ENCODE measurements around the gene PDZRN3.

Gene PDZRN3

DNA sequence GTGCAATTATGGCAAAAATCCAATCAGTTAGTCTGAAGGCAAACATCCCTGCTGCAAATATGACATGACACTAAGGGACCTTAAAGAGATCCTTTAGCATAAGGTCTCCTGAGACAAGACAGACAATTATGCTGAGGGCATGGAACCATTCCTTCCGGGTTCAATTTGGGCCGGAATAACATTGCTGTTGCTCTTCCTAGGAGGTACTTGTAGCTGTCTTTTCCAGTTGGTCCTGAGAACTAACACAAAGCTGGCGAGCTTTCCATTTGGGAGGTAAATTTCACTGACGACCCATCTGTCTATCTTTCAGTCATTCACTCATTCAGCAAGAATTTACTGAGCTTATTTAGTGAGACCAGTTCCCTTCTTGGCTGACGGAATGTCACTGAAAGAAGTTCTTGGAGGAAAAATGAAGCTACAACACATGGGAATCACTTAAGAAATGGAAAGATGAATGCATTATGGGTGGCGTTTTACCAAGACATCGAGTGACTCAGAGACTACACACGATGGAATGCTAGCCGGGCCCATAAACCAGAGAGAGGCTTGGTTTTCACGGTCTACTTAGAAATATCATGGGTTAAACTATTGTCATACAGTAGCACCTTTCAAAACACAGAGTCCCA, 215.5 kb downstream of the PDZRN3 start:
- DNase-seq: no peak

DNA sequence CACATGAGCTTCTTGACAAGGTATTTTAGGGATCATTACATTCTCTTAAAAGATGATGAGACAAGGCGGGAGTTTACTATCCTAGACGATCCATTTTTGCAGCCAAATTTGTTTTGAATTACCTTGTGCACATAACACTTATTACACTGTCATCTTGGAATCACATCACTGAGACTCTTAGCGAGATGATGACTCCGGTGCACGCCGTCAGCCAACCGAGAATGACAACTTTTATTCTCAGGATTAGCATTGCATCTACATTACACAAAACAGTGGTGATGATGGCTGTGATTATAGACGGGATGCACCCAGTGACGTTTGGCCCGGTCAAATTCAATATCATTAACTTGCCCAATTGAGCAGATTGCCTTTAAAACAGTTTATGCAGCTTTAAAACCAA, 216.1 kb downstream of the PDZRN3 start:
- DNase-seq: no peak

DNA sequence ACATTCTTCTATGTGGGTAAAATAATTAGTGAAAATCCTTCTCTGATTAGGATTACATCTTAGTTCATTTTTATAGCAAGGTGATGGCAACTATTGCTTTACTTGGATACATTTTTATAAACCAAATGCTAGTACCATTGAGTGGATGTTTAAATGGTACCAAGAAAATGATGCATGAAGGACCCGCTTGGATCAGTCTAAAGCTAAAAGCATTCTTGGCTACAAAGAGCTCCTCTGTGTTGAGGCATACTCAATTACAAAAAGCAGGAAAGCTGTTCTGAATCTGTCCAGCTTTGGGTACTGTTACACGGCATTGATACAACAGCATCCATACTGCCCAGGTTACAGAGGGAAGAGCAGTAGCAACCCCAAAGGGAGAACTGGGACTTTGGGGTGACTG, 217.2 kb downstream of the PDZRN3 start:
- DNase-seq: no peak

DNA sequence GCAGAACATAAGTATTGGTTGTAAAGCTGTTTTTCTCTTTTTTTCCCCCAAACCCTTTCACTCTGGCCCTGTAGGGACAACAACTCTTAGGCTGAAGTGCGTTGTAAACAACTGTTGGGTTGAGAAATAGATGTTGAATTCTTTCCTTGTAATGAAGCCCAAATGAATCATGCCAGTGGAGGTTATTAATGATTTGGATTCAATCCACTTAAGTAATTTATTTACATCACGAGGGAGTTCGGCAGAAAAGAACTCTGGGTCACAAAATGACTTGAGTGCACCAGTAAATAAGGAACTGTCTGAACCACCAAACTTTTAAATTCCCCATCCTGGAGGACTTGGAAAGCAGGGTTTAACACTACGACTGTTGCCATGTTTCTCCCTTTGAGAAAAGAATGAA, 218.9 kb downstream of the PDZRN3 start:
- DNase-seq: no peak

DNA sequence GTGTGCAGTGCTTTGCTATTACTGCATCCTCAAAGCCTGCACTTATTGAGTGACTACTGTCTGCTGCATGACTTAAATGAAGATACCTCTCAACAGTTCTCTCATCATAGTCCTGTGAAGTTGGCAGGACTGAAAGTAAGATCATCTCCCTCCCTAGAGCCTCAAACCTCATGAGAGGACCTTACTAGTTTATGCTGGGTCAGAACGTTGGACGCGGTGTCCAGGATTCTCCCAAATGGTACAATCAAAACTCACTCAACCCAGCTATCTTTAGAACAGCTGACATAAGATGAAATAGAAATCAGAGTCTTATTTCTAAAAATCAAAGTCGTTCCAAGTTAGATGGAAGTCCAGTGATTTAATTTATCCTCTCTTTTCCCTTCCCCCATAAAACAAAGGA, 219.7 kb downstream of the PDZRN3 start:
- DNase-seq: no peak

DNA sequence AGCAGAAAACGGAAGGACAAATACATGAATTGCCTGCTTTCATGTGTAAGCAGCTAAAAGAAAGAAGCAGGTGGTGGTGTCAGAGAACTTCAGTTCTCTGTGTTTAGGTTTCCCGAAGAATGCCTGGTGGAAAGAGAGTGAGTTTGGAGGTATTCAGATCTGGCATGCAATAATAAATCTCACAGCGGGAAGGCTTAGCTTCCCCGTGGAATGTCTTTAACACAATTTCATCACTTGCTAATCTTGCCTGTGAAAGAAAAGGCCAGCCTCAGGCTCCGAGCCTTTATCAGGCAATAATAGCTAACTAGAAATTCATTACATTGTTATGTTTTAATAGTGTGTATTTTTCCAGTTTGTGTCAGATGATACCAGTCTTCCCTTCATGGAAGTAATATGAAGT, 220.3 kb downstream of the PDZRN3 start:
- DNase-seq: no peak

DNA sequence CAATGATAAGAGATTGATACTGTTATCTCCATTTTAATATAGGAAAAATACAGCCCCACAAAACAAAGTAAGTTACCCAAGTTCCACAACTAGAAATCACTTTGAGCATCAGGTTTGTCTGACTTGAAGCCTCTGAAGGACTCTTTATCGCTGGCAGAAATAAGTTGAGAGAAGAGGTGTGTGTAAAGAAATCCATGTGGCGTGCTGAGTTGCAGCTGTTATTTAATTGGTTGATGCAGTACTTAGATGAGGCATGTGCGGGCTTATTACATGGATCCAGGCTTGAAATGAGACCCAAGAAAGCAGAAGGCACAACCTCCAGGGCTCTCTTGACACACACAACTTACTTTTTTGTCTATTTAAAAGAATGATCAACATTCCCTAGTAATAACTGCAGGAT, 221.3 kb downstream of the PDZRN3 start:
- no peak for DNase-seq

DNA sequence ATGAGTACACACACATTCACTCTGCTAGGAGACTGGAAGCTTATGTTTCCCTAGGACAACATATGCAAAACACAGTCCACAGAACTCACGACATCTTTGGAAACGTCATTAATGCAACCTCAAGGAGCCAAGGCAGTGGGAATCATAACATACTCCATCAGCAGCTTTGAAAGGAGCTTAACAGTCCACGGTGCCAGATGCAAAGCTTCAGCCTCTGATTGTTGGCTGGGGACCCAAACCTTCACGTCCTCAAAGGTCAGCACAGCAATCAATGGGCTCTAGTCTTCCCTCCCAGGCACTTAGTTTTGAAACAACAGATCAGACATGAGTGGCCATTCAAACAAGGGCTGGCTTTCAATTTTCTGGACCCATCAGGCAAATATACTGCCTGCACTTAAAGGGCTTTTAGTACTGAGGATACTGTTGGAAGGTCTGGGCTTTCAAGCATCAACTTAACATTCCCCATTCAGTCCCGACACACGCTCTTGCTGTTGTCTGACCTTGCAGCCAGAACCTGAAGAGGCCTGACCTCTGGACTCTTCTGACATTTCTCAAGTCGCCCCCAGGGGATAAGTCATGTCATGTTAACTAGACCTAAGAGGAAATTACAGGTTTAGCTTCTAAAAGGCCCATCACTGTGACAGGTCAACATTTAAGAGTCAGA, 223.0 kb downstream of the PDZRN3 start:
- DNase-seq: no peak

DNA sequence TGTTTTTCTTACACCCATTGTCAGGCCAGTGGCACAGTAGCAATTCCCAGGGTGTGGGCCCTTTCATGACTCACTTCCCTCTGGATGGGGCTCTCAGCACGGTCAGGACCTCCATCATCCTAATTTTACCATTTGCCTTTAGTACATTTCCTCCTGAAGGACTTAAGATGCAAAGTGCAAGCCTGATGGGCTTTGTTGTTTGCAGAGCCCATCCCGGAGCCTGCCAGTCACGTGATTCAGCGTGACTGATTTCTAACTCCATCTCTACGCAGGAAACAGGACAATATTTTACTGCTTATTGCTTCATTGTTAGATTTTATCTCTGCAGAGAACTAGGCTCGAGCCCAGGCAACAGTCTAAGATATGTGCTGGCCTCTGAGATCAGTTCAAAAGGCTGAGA, 223.7 kb downstream of the PDZRN3 start:
- no peak for DNase-seq

DNA sequence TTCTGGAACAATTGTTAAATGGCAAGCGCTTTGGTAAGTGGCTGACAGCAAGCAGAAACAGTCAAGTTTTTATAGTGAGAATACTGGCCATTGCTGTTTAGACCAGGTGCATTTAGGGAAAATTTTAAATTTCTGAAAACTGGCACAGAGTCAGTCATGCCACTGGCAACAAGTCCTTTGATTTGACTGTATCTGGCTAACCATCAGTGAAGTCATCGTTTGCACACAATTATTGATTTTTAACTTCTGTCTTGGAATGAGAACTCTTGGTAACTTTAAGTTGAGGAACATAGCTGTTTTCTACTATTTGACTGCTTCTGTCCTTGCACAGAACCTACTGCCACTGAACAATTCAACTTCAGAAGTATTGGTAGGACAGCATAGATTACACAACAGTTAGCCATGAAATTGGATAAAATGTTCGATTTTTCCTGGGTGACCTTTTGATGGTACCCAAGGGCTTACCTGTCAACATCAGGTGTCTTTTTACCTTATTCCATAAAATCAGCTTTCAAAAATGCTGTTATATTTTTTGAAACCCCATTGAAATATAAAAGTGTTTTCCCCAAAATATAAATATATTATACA, 225.0 kb downstream of the PDZRN3 start:
- DNase-seq: no peak

DNA sequence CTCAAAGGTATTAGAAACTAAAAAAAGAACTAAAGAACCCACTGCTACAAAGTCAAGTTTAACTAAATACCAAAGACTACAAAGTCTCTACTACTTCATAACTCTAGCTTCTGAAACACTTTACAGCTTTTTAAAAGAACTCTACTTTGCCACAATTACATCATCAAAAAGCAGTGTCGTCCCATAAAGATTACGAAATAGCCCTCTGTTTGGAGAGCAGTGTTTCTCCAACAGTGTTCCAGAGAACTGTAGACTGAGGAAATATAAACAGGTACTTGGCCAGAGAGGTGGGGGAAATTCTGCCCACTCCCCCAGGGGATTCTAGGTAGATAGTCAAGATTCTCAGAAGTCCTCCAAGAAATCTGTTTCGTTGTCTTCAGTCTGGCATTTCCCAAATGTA, 225.6 kb downstream of the PDZRN3 start:
- DNase-seq: no peak

DNA sequence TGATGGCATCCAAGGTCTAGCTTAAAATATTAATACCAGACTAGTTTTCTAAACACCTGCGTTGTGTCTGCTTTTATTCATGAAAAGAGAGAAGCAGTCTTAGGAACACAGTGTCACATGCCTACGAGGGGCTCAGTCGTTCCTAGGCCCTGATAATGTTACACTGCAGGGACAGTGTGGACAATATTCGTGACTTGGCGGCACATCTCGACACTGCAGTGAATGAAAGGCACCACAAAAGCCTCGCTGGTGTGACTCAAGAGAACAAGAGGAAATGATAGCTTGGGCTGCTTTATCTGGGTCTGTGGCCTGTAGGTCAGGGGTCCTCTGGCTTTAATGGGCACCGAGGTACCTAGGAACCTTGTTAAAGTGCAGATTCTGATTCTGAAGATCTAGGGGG, 226.7 kb downstream of the PDZRN3 start:
- no peak for DNase-seq

DNA sequence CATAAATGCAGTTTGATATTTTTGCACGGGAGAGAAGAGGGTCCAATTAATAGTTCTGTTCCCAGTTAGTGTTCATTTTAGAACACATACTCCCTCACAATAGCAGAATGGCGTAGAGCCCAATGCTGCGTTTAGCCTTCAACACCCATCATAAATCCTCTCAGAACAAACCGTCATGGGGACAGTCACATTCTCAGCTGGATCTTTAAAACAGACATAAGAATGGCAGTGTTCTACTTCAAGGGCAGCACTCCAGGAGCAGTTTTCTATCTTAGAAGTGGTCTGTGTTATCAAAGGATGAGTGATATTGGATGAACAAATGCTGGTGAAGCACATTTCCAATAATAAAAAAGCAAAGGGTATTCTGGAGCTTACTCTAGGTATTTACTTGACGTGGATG, 230.5 kb downstream of the PDZRN3 start:
- no peak for DNase-seq

DNA sequence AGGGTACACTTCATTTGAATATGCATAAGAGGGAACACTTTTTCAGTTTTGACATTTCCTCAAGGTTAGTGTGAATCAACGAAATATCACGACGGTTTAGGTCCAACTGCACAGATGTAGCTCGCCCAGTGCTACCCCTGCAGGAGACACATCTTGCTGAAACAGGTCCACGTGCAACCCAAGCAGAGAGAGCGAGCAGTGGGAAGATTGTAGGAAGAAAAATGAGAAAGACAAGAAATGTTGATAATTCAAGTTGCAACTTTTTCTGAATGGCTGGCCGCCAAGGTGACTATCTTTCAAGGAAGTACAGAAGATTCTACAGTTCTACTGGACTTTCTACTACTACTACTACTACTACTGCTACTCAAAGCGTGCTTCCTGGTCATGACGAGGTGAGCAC, 231.7 kb downstream of the PDZRN3 start:
- no peak for DNase-seq

DNA sequence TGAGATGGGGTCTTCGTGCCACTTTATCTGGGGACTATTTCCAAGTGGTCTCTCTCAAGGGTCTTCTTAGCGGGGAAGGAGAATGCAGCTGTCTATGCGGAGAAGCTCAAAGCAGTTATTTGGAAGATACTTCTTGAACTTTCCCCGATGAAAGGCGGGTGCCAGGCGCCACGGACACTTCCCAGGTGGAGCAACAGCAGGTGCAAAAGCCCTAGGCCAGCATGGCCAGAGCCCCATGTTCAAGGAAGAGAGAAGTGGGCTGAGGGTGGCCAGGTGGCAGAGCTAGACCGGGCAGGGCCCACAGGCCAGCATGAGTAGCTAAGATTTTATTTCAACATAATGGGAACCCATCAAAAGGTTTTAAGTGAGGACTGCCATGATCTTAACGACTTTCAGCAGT, 232.8 kb downstream of the PDZRN3 start:
- no peak for DNase-seq

DNA sequence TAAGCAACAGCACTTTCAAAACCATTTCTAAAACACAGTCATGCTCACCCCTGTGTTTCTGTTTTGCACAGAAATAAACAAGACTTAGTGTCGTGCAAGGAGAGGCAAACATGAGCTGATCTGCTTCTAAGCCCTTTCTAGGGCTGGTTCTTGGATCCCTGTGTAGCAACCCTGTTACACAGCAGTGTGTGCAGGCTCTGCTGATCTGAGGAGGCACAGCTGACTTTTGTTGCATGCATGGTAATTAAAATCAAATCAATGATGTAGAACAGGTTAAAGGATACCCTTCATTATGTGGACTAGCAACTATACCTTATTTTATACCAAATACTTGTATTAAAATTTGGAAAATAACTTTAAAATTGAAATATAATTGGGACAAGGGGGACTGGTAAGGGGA, 234.8 kb downstream of the PDZRN3 start:
- DNase-seq: no peak

DNA sequence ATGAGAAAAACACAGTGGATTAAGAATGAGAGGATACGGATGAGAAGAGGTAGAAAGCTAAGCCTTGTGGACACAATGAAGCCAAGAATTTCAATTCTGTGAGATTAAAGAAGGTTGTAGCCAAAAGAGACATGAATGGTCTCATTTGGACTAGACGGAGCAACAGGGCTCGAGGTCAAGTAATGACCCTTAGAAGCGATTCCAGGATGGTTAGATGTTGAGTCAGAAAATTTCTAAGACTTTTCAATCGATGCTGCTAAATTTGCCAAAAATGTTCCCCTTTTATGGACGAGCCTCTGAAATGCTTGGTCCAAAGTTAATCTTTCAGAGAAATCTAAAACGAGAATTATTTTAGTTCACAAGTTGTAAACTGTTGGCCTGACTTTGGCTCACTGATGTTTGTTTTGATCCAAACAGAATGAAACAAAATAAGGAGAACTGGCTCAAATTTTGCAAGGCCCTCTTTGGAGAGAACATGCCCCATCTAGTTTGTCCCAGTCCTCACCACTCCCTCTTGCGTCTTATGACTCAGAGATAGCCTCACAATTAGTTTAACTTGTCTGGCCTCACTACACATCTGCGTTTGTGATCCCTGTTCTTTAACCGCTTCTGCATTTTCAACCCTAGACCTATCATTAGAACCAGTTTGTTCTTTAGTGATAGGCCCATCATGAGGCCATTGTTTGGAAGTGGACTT, 235.5 kb downstream of the PDZRN3 start:
- no peak for DNase-seq

DNA sequence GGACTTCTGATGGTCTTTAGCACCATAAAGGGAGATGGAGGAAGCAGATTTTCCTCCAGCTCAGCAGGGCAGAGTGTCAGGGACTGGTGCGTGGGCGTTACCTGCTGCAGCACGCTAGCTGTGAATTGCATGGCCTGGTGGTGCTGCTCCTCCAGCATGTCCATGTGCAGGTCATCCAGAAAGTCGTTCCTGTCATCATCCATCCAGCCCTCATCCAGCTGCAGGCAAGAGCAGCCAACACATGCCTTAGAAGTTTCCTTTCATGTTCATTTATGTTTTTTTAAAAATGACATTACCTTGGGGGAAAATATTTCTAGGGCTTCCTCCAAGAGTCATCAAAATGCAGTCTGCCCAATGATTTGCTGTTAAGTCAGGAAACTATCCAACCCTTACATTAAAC, 239.2 kb downstream of the PDZRN3 start:
- no peak for DNase-seq

DNA sequence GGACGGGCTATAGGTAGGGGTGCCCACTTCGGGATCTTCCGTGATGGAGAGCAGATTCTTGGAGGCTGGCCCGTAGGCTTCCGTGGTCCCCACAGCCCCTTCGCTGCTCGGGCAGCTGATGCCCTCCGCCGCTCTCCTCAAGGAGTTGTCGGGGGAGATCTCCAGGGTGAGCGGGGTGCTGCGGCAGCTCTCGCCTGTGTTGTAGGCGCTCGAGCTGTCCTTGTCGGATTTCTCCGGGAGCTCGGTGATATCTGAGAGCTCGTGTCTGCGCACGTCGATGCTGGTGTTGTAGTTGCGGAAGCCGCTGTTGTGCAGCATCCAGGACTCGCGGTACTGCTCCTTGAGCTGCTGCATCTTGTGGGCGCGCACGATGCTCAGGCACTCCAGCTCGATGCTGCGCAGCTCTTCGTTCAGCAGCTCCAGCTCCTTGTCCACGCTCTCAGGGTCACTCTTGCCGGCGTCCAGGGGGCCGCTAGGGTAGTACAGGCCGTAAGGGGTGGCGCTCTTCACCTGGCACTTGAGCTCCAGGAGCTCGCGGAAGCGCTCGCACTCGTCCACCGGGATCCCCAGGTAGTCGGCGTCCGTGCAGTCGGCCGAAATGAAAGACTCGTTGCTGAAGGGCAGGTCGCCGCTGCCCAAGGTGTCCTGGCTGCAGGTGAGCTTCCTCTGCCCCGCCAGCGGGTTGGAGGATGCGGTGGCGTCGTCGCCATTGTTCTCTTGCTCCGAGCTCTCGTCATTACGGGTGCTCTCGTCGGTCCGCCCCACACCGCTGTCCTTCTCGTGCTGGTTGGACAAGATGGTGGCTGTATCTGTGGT, 240.4 kb downstream of the PDZRN3 start:
- no peak for DNase-seq

DNA sequence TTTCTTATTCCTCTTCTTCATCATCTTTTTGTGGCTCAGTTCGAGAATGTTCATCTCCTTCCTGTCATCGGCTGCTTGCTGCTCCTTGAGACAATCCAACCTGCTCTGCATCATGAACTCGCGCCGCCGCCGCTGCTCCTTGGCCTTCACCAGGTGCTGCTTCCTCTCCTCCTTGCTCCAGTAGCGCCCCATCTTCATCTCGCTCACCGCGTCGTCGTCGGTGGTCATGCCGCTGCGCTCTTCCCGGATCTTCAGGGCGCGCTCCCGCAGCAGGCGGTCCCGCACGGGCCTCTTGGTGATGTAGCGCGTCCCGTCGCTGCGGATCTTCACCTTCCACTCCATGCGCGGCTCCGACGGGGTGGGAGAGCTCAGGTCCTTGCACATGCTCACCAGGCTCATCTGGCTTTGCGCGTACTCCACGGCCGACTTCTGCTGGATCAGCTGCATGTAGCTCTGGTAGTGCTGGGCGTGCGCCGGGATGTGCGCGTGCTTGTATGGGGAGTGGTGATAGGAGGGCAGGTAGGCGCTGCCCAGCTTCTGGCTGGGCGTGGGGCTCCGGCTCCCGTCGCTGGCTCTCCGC, 241.2 kb downstream of the PDZRN3 start:
- DNase-seq: no peak

DNA sequence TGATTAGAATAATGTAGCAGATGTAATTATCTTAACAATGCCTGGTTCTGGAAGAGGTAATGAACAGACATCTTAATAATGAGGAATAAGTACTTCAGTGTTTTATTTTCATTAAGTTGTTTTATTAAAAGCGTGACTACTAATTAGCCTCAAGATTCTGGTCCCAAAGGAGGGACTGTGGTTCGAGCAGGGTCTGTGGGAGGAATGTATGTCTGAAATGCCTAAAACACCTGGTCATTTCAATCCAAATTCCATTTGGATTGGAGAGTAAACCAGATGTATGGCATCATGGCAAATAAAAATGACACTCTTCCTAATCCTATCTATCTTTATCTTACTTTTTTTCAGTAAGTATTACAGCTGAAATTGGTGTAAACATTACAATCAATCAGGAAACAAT, 243.2 kb downstream of the PDZRN3 start:
- no peak for DNase-seq

DNA sequence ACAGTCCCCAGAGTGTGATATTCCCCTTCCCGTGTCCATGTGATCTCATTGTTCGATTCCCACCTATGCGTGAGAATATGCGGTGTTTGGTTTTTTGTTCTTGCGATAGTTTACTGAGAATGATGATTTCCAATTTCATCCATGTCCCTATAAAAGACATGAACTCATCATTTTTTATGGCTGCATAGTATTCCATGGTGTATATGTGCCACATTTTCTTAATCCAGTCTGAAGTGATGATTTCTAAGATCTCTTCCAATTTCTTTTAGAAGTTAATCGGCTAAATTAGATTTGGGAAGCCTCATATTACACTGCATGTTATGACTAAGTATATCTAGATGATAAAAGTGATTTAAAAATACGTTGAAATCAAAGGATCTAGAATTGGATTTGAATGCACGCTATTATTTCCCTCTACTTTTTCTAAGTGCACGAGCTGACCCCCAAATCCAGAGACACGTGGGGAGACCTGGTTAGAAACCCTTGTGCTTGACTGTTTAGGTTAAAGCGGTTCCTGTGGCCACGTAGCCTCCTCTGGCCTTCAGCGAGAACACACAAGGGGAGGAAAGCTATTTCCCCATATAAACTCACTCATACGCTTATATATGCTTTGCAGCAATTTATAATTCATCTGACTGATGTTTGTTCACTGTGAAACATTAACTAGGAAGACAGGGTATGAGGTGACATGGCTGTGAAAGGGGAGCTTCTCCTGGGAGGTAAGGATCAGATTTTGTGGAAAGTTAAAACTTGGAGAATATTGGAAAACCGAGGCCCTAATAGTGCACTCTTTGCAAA, 243.8 kb downstream of the PDZRN3 start:
- no peak for DNase-seq

Measured in KG1 (cell line).